Hematopoietic multipotent progenitor cell treated with erythropoietin and hydrocortisone succinate and interleukin-3 and kit ligand, for 8 days (in vitro differentiated cells): ENCODE results near the gene GABBR2.
A peak's percentile ranks its signal among the peaks of the same experiment; 100 is the strongest.
"Not testable (repeated sequence)": the region's sequence is repeated elsewhere in the genome, so short reads cannot be mapped to it uniquely, and the experiment has no call there.

Source experiments
- DNase-seq: peaks from one replicate; pipeline ENCODE4 v3.0.0-alpha.2; 2015

The GABBR2 gene

GRCh38 chr9:98276907-98277469 lies 431.7 kb downstream of the GABBR2 start:
- no peak for DNase-seq

- no peak for DNase-seq
Observed at GRCh38 chr9:98275159-98275558, 433.6 kb downstream of the GABBR2 start.

GRCh38 chr9:98272083-98272482 lies 436.7 kb downstream of the GABBR2 start:
- DNase-seq = no peak

- no peak for DNase-seq
Observed at GRCh38 chr9:98271479-98271878, 437.3 kb downstream of the GABBR2 start.

- DNase-seq = not testable (repeated sequence)
Observed at GRCh38 chr9:98270284-98270683, 438.5 kb downstream of the GABBR2 start.

- DNase-seq = not testable (repeated sequence)
Observed at GRCh38 chr9:98269652-98270051, 439.1 kb downstream of the GABBR2 start.

- DNase-seq = not testable (repeated sequence)
Observed at GRCh38 chr9:98267556-98267955, 441.2 kb downstream of the GABBR2 start.

GRCh38 chr9:98264516-98264915 lies 444.2 kb downstream of the GABBR2 start:
- no peak for DNase-seq

GRCh38 chr9:98263482-98264357 lies 445.0 kb downstream of the GABBR2 start:
- peak; percentile 86 for DNase-seq

- no peak for DNase-seq
Observed at GRCh38 chr9:98263080-98263479, 445.7 kb downstream of the GABBR2 start.

- no peak for DNase-seq
Observed at GRCh38 chr9:98262056-98262455, 446.7 kb downstream of the GABBR2 start.

GRCh38 chr9:98260635-98261034 lies 448.1 kb downstream of the GABBR2 start:
- DNase-seq = no peak

GRCh38 chr9:98259791-98260190 lies 448.9 kb downstream of the GABBR2 start:
- DNase-seq = no peak

GRCh38 chr9:98256756-98257155 lies 452.0 kb downstream of the GABBR2 start:
- DNase-seq = peak; percentile 66

GRCh38 chr9:98255578-98256296 lies 453.0 kb downstream of the GABBR2 start, which contains the start of gene TBC1D2:
Gene TBC1D2, minus strand, starts transcription at chr9:98255649. Its CDS starts 108 bp downstream, at chr9:98255541.
- DNase-seq = peak; percentile 96

GRCh38 chr9:98255061-98255577 lies 453.6 kb downstream of the GABBR2 start:
- DNase-seq = no peak

GRCh38 chr9:98254228-98255060 lies 454.3 kb downstream of the GABBR2 start:
- no peak for DNase-seq

- no peak for DNase-seq
Observed at GRCh38 chr9:98253565-98253964, 455.2 kb downstream of the GABBR2 start.

- no peak for DNase-seq
Observed at GRCh38 chr9:98251551-98251950, 457.2 kb downstream of the GABBR2 start.

- DNase-seq = no peak
Observed at GRCh38 chr9:98249771-98250170, 459.0 kb downstream of the GABBR2 start.

GRCh38 chr9:98248737-98249474 lies 459.8 kb downstream of the GABBR2 start:
- DNase-seq = peak; percentile 60
